ENCODE results near the gene NSFL1C. TPM values are rescaled to one million over a fixed set of nuclear protein-coding genes. Genes with fewer than 3 reads are reported as not detected.

The NSFL1C gene
- total RNA-seq, 2 donors from 2014 or later = 67.4 to 76.0 TPM

- no peak for TF ChIP-seq CTCF (IDR thresholded peaks at IDR 0.05)
- Histone ChIP-seq H3K27ac (no peak overlapping the region), H3K9ac (ENCODE audit: low read depth in 2 of 2, low read length in 2 of 2) (no peak overlapping the region), H3K27me3 (no peaks in the 10 kb centered on the region), H3K9me3 (no peaks in the 10 kb centered on the region), H3K36me3 (peaks cover 10% of the 10 kb centered on the region), H3K4me3 (no peak overlapping the region), H3K4me1 (no peaks in the 10 kb centered on the region)
- intact Hi-C loops (cut with DNase I) = no loop called here
- DNase-seq = no peak
Observed at GRCh38 chr20:1450926-1451491, 15.6 kb downstream of the NSFL1C start.

GRCh38 chr20:1449370-1449769 is 17.3 kb downstream of the NSFL1C start:
- TF ChIP-seq CTCF (IDR thresholded peaks at IDR 0.05) = no peak
- no peak overlapping the region for H3K27ac ChIP-seq
- H3K4me1 ChIP-seq = no peaks in the 10 kb centered on the region
- no peaks in the 10 kb centered on the region for H3K27me3 ChIP-seq
- intact Hi-C loops (cut with DNase I) = no loop called here
- peaks cover 26% of the 10 kb centered on the region for H3K36me3 ChIP-seq
- H3K4me3 ChIP-seq = no peak overlapping the region
- H3K9ac ChIP-seq (ENCODE audit: low read depth in 2 of 2, low read length in 2 of 2) = no peak overlapping the region
- no peak for DNase-seq
- H3K9me3 ChIP-seq = no peaks in the 10 kb centered on the region

- no peak overlapping the region for H3K4me3 ChIP-seq
- intact Hi-C loops (cut with DNase I) = no loop called here
- H3K4me1 ChIP-seq = no peaks in the 10 kb centered on the region
- no peak for DNase-seq
- no peaks in the 10 kb centered on the region for H3K9me3 ChIP-seq
- H3K27ac ChIP-seq = no peak overlapping the region
- H3K9ac ChIP-seq (ENCODE audit: low read depth in 2 of 2, low read length in 2 of 2) = no peak overlapping the region
- TF ChIP-seq CTCF (IDR thresholded peaks at IDR 0.05) = no peak
- no peaks in the 10 kb centered on the region for H3K27me3 ChIP-seq
- H3K36me3 ChIP-seq = peaks cover 36% of the 10 kb centered on the region
Observed at GRCh38 chr20:1448081-1448620, 18.5 kb downstream of the NSFL1C start.

GRCh38 chr20:1446536-1446935 is 20.1 kb downstream of the NSFL1C start:
- H3K9me3 ChIP-seq = no peaks in the 10 kb centered on the region
- no peak overlapping the region for H3K9ac ChIP-seq (ENCODE audit: low read depth in 2 of 2, low read length in 2 of 2)
- no peak for DNase-seq
- TF ChIP-seq CTCF (IDR thresholded peaks at IDR 0.05) = no peak
- H3K27me3 ChIP-seq = no peaks in the 10 kb centered on the region
- H3K4me3 ChIP-seq = no peak overlapping the region
- no peaks in the 10 kb centered on the region for H3K4me1 ChIP-seq
- intact Hi-C loops (cut with DNase I) = no loop called here
- peaks cover 36% of the 10 kb centered on the region for H3K36me3 ChIP-seq
- H3K27ac ChIP-seq = no peak overlapping the region

GRCh38 chr20:1443085-1443484 is 23.6 kb downstream of the NSFL1C start:
- no peak for DNase-seq
- H3K9ac ChIP-seq (ENCODE audit: low read depth in 2 of 2, low read length in 2 of 2) = no peak overlapping the region
- H3K27ac ChIP-seq = no peak overlapping the region
- H3K27me3 ChIP-seq = no peaks in the 10 kb centered on the region
- no peaks in the 10 kb centered on the region for H3K4me1 ChIP-seq
- intact Hi-C loops (cut with DNase I) = no loop called here
- peaks cover 29% of the 10 kb centered on the region for H3K36me3 ChIP-seq
- no peak overlapping the region for H3K4me3 ChIP-seq
- no peak for TF ChIP-seq CTCF (IDR thresholded peaks at IDR 0.05)
- no peaks in the 10 kb centered on the region for H3K9me3 ChIP-seq
